ENCODE results near the gene COG8.

DNA sequence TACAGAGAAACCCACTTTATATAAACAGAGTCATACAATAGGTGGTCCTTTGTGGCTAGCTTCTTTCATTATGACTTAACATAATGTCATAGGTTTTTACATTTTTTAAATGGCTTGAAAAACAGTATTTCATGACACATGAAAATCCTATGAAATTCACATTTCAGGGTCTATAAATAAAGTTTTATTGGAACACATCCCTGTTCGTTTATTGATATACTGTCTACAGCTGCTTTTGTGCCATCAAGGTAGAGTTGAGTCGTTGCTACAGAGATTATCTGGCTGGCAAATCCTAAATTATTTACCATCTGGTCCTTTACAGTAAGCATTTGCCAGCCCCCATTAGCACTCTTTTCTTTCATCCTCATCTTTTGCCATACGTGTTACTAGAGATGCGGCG, 25.9 kb downstream of the COG8 start:
- TF ChIP-seq, protein P1, sequence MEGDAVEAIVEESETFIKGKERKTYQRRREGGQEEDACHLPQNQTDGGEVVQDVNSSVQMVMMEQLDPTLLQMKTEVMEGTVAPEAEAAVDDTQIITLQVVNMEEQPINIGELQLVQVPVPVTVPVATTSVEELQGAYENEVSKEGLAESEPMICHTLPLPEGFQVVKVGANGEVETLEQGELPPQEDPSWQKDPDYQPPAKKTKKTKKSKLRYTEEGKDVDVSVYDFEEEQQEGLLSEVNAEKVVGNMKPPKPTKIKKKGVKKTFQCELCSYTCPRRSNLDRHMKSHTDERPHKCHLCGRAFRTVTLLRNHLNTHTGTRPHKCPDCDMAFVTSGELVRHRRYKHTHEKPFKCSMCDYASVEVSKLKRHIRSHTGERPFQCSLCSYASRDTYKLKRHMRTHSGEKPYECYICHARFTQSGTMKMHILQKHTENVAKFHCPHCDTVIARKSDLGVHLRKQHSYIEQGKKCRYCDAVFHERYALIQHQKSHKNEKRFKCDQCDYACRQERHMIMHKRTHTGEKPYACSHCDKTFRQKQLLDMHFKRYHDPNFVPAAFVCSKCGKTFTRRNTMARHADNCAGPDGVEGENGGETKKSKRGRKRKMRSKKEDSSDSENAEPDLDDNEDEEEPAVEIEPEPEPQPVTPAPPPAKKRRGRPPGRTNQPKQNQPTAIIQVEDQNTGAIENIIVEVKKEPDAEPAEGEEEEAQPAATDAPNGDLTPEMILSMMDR (IDR thresholded peaks at IDR 0.05) = no peak
- TF ChIP-seq POLR2AphosphoS5 (IDR thresholded peaks at IDR 0.05; ENCODE audit: insufficient read depth in 1 of 2, low read depth in 1 of 2) = no peak

Data from vagina (tissue), 2 donors.